Measurements from ENCODE around the gene SKOR1. TPM values are rescaled to one million over a fixed set of nuclear protein-coding genes. Genes with fewer than 3 reads are reported as not detected.

The SKOR1 gene
- total RNA-seq (2022; extraction: Qiagen RNA extraction; ENCODE audit: low read depth) = 0.03 TPM in 2 of 5 replicates, not detected in the others

GRCh38 chr15:67824976-67825880 lies at the start of gene SKOR1:
Gene SKOR1, plus strand, starts transcription at chr15:67825509. Its CDS starts 94 bp downstream, at chr15:67825603.

GRCh38 chr15:67839929-67840748 lies 14.8 kb downstream of the SKOR1 start, which contains the start of gene RNU6-1:
Gene RNU6-1, minus strand, starts transcription at chr15:67840045.

Other genes starting within 250 kb of the SKOR1 start
- gene RNU6-1, start 14.5 kb downstream of the SKOR1 start, total RNA-seq (2022; extraction: Qiagen RNA extraction; ENCODE audit: low read depth) = not detected in 5 replicates
- gene PIAS1, start 228.8 kb downstream of the SKOR1 start, total RNA-seq (2022; extraction: Qiagen RNA extraction; ENCODE audit: low read depth) = 14.8 to 20.7 TPM (median 19.1 TPM) in 5 replicates

All from A549 treated with CpdA at 1 μM for 4 hours (cell line).